Nucleus accumbens (tissue), 56 donors: ENCODE measurements around the gene PVRIG.

Source experiments
- DNase-seq, 56 donors: peaks; one replicate each; lab custom pipeline; 2025; lab: John Stamatoyannopoulos, UW

The PVRIG gene

DNA sequence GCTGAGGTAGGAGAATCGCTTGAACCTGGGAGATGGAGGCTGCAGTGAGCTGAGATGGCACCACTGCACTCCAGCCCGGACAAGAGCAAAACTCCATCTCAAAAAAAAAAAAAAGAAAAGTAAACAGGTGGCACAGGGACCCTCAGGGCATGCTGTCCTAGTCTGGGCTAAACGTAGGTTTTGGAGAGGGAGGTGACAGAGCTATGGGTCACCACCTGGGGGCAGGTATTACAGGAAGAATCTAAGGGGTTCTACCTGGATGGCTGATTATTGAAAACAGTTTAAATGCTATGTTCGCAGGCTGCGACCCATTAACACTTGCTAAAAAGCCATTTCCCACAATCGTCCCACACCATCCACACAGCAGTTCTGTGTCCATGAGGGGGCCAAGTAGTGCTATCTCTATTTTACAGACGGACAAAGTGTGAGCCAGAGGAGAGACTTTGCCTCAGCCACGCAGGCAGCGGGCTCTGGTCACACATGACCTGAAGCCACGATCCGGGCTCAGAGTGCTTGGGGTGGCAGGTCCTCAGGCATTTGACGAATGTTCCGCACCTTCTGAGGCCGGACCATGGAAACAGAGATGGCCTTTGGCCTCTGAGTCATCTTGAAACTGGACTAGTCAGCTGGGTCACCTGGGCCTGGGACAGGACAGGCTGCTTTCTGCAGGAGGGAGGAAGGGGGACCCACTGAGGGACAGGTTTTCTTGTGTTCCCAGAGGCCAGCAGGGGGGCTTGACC, 49.7 kb downstream of the PVRIG start:
- DNase-seq, result peak in 8 of 56 donors; percentile 9 to 47 (median 26)

GRCh38 chr7:100270046-100270918, 50.5 kb downstream of the PVRIG start:
- peak in 47 of 56 donors; percentile 2 to 67 (median 19) for DNase-seq
